ENCODE data around the gene PCBP1. TPM values are rescaled to one million over a fixed set of nuclear protein-coding genes. Genes with fewer than 3 reads are reported as not detected.
"Not testable (repeated sequence)": the region's sequence is repeated elsewhere in the genome, so short reads cannot be mapped to it uniquely, and the experiment has no call there.

PCBP1 gene
- polyA plus RNA-seq, 1 donor, result 298 TPM

- Histone ChIP-seq H3K27ac (ENCODE audit: low read length) (peak overlapping the region; percentile 98), H3K4me3 (ENCODE audit: low read length) (peak overlapping the region; percentile 88), H3K4me1 (ENCODE audit: control insufficient read depth, insufficient read depth, low read length) (peaks cover 6% of the 10 kb centered on the region), H3K36me3 (ENCODE audit: control insufficient read depth, insufficient read depth, low read length) (no peaks in the 10 kb centered on the region), H3K9me3 (ENCODE audit: control insufficient read depth, low read depth, low read length) (peaks cover 3% of the 10 kb centered on the region), H3K27me3 (ENCODE audit: control insufficient read depth, insufficient read depth, low read length) (no peaks in the 10 kb centered on the region)
- WGBS (ENCODE audit: insufficient coverage, low lambda C conversion rate), result 0% methylated on average over 5 of the region's 36 CpGs
- peak in 1 of 2 donors; percentile 85 for DNase-seq
Observed at GRCh38 chr2:70124983-70125480, 37.8 kb downstream of the PCBP1 start.

- no peak for DNase-seq
- Histone ChIP-seq H3K36me3 (ENCODE audit: control insufficient read depth, insufficient read depth, low read length) (no peaks in the 10 kb centered on the region), H3K27me3 (ENCODE audit: control insufficient read depth, insufficient read depth, low read length) (no peaks in the 10 kb centered on the region), H3K9me3 (ENCODE audit: control insufficient read depth, low read depth, low read length) (peaks cover 3% of the 10 kb centered on the region), H3K4me1 (ENCODE audit: control insufficient read depth, insufficient read depth, low read length) (peaks cover 6% of the 10 kb centered on the region), H3K4me3 (ENCODE audit: low read length) (peak overlapping the region; percentile 88), H3K27ac (ENCODE audit: low read length) (peak overlapping the region; percentile 98)
- 43% methylated on average over 4 of the region's 13 CpGs for WGBS (ENCODE audit: insufficient coverage, low lambda C conversion rate)
Observed at GRCh38 chr2:70125498-70125898, 38.2 kb downstream of the PCBP1 start.

- Histone ChIP-seq H3K9me3 (ENCODE audit: control insufficient read depth, low read depth, low read length) (peaks cover 3% of the 10 kb centered on the region), H3K4me3 (ENCODE audit: low read length) (no peak overlapping the region), H3K4me1 (ENCODE audit: control insufficient read depth, insufficient read depth, low read length) (peaks cover 6% of the 10 kb centered on the region), H3K27me3 (ENCODE audit: control insufficient read depth, insufficient read depth, low read length) (no peaks in the 10 kb centered on the region), H3K36me3 (ENCODE audit: control insufficient read depth, insufficient read depth, low read length) (no peaks in the 10 kb centered on the region), H3K27ac (ENCODE audit: low read length) (no peak overlapping the region)
- DNase-seq, result no peak
- WGBS (ENCODE audit: insufficient coverage, low lambda C conversion rate), result no CpG with 5 or more reads among the region's 2 CpGs
Observed at GRCh38 chr2:70126413-70126812, 39.1 kb downstream of the PCBP1 start.

- Histone ChIP-seq H3K9me3 (ENCODE audit: control insufficient read depth, low read depth, low read length) (peaks cover 3% of the 10 kb centered on the region), H3K27me3 (ENCODE audit: control insufficient read depth, insufficient read depth, low read length) (no peaks in the 10 kb centered on the region), H3K36me3 (ENCODE audit: control insufficient read depth, insufficient read depth, low read length) (no peaks in the 10 kb centered on the region), H3K4me1 (ENCODE audit: control insufficient read depth, insufficient read depth, low read length) (peaks cover 19% of the 10 kb centered on the region), H3K4me3 (ENCODE audit: low read length) (no peak overlapping the region), H3K27ac (ENCODE audit: low read length) (no peak overlapping the region)
- WGBS (ENCODE audit: insufficient coverage, low lambda C conversion rate), result no CpG with 5 or more reads among the region's 1 CpG
- no peak for DNase-seq
Observed at GRCh38 chr2:70128005-70128404, 40.7 kb downstream of the PCBP1 start.

- not testable (repeated sequence) for DNase-seq; H3K4me3 ChIP-seq (ENCODE audit: low read length); H3K9me3 ChIP-seq (ENCODE audit: control insufficient read depth, low read depth, low read length); H3K36me3 ChIP-seq (ENCODE audit: control insufficient read depth, insufficient read depth, low read length); H3K27me3 ChIP-seq (ENCODE audit: control insufficient read depth, insufficient read depth, low read length)
- 86% methylated on average over 5 of the region's 17 CpGs for WGBS (ENCODE audit: insufficient coverage, low lambda C conversion rate)
- Histone ChIP-seq H3K27ac (ENCODE audit: low read length) (peak overlapping the region; percentile 68), H3K4me1 (ENCODE audit: control insufficient read depth, insufficient read depth, low read length) (peaks cover 15% of the 10 kb centered on the region)
Observed at GRCh38 chr2:70131344-70132143, 44.3 kb downstream of the PCBP1 start.

GRCh38 chr2:70132244-70133126 lies 45.2 kb downstream of the PCBP1 start:
- Histone ChIP-seq H3K27ac (ENCODE audit: low read length) (peak overlapping the region; percentile 68), H3K4me3 (ENCODE audit: low read length) (no peak overlapping the region), H3K4me1 (ENCODE audit: control insufficient read depth, insufficient read depth, low read length) (peaks cover 15% of the 10 kb centered on the region), H3K27me3 (ENCODE audit: control insufficient read depth, insufficient read depth, low read length) (no peaks in the 10 kb centered on the region), H3K36me3 (ENCODE audit: control insufficient read depth, insufficient read depth, low read length) (no peaks in the 10 kb centered on the region), H3K9me3 (ENCODE audit: control insufficient read depth, low read depth, low read length) (no peaks in the 10 kb centered on the region)
- WGBS (ENCODE audit: insufficient coverage, low lambda C conversion rate), result 18% methylated on average over 3 of the region's 8 CpGs
- peak; percentile 28 to 58 for DNase-seq

- Histone ChIP-seq H3K4me3 (ENCODE audit: low read length) (no peak overlapping the region), H3K27ac (ENCODE audit: low read length) (peak overlapping the region; percentile 68), H3K27me3 (ENCODE audit: control insufficient read depth, insufficient read depth, low read length) (no peaks in the 10 kb centered on the region), H3K36me3 (ENCODE audit: control insufficient read depth, insufficient read depth, low read length) (no peaks in the 10 kb centered on the region), H3K9me3 (ENCODE audit: control insufficient read depth, low read depth, low read length) (no peaks in the 10 kb centered on the region), H3K4me1 (ENCODE audit: control insufficient read depth, insufficient read depth, low read length) (peaks cover 15% of the 10 kb centered on the region)
- 100% methylated on average over 1 of the region's 1 CpG for WGBS (ENCODE audit: insufficient coverage, low lambda C conversion rate)
- no peak for DNase-seq
Observed at GRCh38 chr2:70133127-70133452, 45.8 kb downstream of the PCBP1 start.

GRCh38 chr2:70133491-70134322 lies 46.4 kb downstream of the PCBP1 start:
- Histone ChIP-seq H3K9me3 (ENCODE audit: control insufficient read depth, low read depth, low read length) (no peaks in the 10 kb centered on the region), H3K27ac (ENCODE audit: low read length) (peak overlapping the region; percentile 68), H3K4me1 (ENCODE audit: control insufficient read depth, insufficient read depth, low read length) (peaks cover 15% of the 10 kb centered on the region), H3K27me3 (ENCODE audit: control insufficient read depth, insufficient read depth, low read length) (no peaks in the 10 kb centered on the region), H3K36me3 (ENCODE audit: control insufficient read depth, insufficient read depth, low read length) (no peaks in the 10 kb centered on the region), H3K4me3 (ENCODE audit: low read length) (no peak overlapping the region)
- WGBS (ENCODE audit: insufficient coverage, low lambda C conversion rate), result no CpG with 5 or more reads among the region's 10 CpGs
- no peak for DNase-seq

GRCh38 chr2:70134323-70134983 lies 47.2 kb downstream of the PCBP1 start:
- not testable (repeated sequence) for H3K27me3 ChIP-seq (ENCODE audit: control insufficient read depth, insufficient read depth, low read length); H3K4me3 ChIP-seq (ENCODE audit: low read length); DNase-seq; H3K9me3 ChIP-seq (ENCODE audit: control insufficient read depth, low read depth, low read length); H3K27ac ChIP-seq (ENCODE audit: low read length); H3K36me3 ChIP-seq (ENCODE audit: control insufficient read depth, insufficient read depth, low read length)
- peaks cover 15% of the 10 kb centered on the region for H3K4me1 ChIP-seq (ENCODE audit: control insufficient read depth, insufficient read depth, low read length)
- no CpG with 5 or more reads among the region's 10 CpGs for WGBS (ENCODE audit: insufficient coverage, low lambda C conversion rate)
